ENCODE results near the gene SMIM23. TPM values are rescaled to one million over a fixed set of nuclear protein-coding genes. Genes with fewer than 3 reads are reported as not detected.

Gene SMIM23
- polyA plus RNA-seq, 3 donors = not detected

- no peak overlapping the region for H3K4me3 Mint-ChIP-seq
- H3K27me3 Mint-ChIP-seq (ENCODE audit: low read depth in 3 of 3) = peaks cover 0 to 3% (median 3%) of the 10 kb centered on the region in 3 donors
- no peak for DNase-seq
- Histone ChIP-seq H3K79me2 (ENCODE audit: insufficient read depth, low read length) (no peaks in the 10 kb centered on the region), H4K20me1 (ENCODE audit: insufficient read depth, low read length) (no peaks in the 10 kb centered on the region), H3K4me3 (replicated peaks in 1 of 3; ENCODE audit: low read depth in 2 of 3, low read length in 3 of 3) (no peak overlapping the region), H3K27ac (ENCODE audit: low read depth in 1 of 2, low read length in 2 of 2) (no peak overlapping the region), H3K4me1 (ENCODE audit: control insufficient read depth in 1 of 2, insufficient read depth in 2 of 2, low read length in 2 of 2) (no peaks in the 10 kb centered on the region), H3K4me2 (replicated peaks; ENCODE audit: extremely low read depth, low read length, poor library complexity, severe bottlenecking) (no peak overlapping the region), H3K36me3 (replicated peaks in 1 of 2; ENCODE audit: control insufficient read depth in 1 of 2, insufficient read depth in 2 of 2, low read length in 2 of 2) (no peaks in the 10 kb centered on the region), H3K9me3 (replicated peaks in 1 of 2; ENCODE audit: control insufficient read depth in 1 of 2, insufficient read depth in 1 of 2, low read length in 2 of 2) (peaks cover 0 to 4% of the 10 kb centered on the region in 2 donors), H3K9ac (ENCODE audit: insufficient read depth, low read length, poor library complexity, severe bottlenecking) (no peak overlapping the region), H3K27me3 (ENCODE audit: control insufficient read depth in 2 of 2, insufficient read depth in 2 of 2, low read length in 2 of 2) (no peaks in the 10 kb centered on the region), H2AFZ (ENCODE audit: insufficient read depth, low read depth, low read length, poor library complexity, severe bottlenecking) (no peak overlapping the region)
- TF ChIP-seq CTCF (IDR thresholded peaks at IDR 0.05) = no peak
- H3K27ac Mint-ChIP-seq = no peak overlapping the region
- no peaks in the 10 kb centered on the region for H3K36me3 Mint-ChIP-seq
- H3K9me3 Mint-ChIP-seq = peaks cover 1 to 13% (median 8%) of the 10 kb centered on the region in 7 donors
- WGBS (ENCODE audit: insufficient coverage) = 90% methylated on average over 16 of the region's 20 CpGs
- H3K4me1 Mint-ChIP-seq = no peaks in the 10 kb centered on the region
- intact Hi-C loops (cut with micrococcal nuclease) = no loop called here
Measured at GRCh38 chr5:171762903-171763302, 22.7 kb upstream of the SMIM23 start.

GRCh38 chr5:171764265-171764664 is 21.4 kb upstream of the SMIM23 start:
- WGBS (ENCODE audit: insufficient coverage) = 96% methylated on average over 8 of the region's 8 CpGs
- intact Hi-C loops (cut with micrococcal nuclease) = no loop called here
- H3K36me3 ChIP-seq (replicated peaks in 1 of 2; ENCODE audit: control insufficient read depth in 1 of 2, insufficient read depth in 2 of 2, low read length in 2 of 2) = no peaks in the 10 kb centered on the region
- H3K4me2 ChIP-seq (replicated peaks; ENCODE audit: extremely low read depth, low read length, poor library complexity, severe bottlenecking) = no peak overlapping the region
- Mint-ChIP-seq H3K27me3 (ENCODE audit: low read depth in 3 of 3) (peaks cover 0 to 3% (median 3%) of the 10 kb centered on the region in 3 donors), H3K4me1 (no peaks in the 10 kb centered on the region), H3K9me3 (peaks cover 1 to 13% (median 8%) of the 10 kb centered on the region in 7 donors), H3K27ac (peak overlapping the region in 1 of 7 donors; percentile 12), H3K36me3 (no peaks in the 10 kb centered on the region), H3K4me3 (no peak overlapping the region)
- no peak overlapping the region for H3K4me3 ChIP-seq (replicated peaks in 1 of 3; ENCODE audit: low read depth in 2 of 3, low read length in 3 of 3)
- no peak overlapping the region for H3K9ac ChIP-seq (ENCODE audit: insufficient read depth, low read length, poor library complexity, severe bottlenecking)
- no peak overlapping the region for H2AFZ ChIP-seq (ENCODE audit: insufficient read depth, low read depth, low read length, poor library complexity, severe bottlenecking)
- H3K79me2 ChIP-seq (ENCODE audit: insufficient read depth, low read length) = no peaks in the 10 kb centered on the region
- H3K9me3 ChIP-seq (replicated peaks in 1 of 2; ENCODE audit: control insufficient read depth in 1 of 2, insufficient read depth in 1 of 2, low read length in 2 of 2) = peaks cover 0 to 4% of the 10 kb centered on the region in 2 donors
- H4K20me1 ChIP-seq (ENCODE audit: insufficient read depth, low read length) = no peaks in the 10 kb centered on the region
- H3K27me3 ChIP-seq (ENCODE audit: control insufficient read depth in 2 of 2, insufficient read depth in 2 of 2, low read length in 2 of 2) = no peaks in the 10 kb centered on the region
- H3K4me1 ChIP-seq (ENCODE audit: control insufficient read depth in 1 of 2, insufficient read depth in 2 of 2, low read length in 2 of 2) = no peaks in the 10 kb centered on the region
- no peak overlapping the region for H3K27ac ChIP-seq (ENCODE audit: low read depth in 1 of 2, low read length in 2 of 2)
- DNase-seq = no peak
- no peak for TF ChIP-seq CTCF (IDR thresholded peaks at IDR 0.05)
